ENCODE measurements around the gene GRM6.

- TF ChIP-seq EZH2 (IDR thresholded peaks at IDR 0.05; ENCODE audit: low read length): no peak
- TF ChIP-seq, protein P1, sequence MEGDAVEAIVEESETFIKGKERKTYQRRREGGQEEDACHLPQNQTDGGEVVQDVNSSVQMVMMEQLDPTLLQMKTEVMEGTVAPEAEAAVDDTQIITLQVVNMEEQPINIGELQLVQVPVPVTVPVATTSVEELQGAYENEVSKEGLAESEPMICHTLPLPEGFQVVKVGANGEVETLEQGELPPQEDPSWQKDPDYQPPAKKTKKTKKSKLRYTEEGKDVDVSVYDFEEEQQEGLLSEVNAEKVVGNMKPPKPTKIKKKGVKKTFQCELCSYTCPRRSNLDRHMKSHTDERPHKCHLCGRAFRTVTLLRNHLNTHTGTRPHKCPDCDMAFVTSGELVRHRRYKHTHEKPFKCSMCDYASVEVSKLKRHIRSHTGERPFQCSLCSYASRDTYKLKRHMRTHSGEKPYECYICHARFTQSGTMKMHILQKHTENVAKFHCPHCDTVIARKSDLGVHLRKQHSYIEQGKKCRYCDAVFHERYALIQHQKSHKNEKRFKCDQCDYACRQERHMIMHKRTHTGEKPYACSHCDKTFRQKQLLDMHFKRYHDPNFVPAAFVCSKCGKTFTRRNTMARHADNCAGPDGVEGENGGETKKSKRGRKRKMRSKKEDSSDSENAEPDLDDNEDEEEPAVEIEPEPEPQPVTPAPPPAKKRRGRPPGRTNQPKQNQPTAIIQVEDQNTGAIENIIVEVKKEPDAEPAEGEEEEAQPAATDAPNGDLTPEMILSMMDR (optimal IDR thresholded peaks at IDR 0.05 in 1 of 3, IDR thresholded peaks at IDR 0.05 in 1 of 3, conservative IDR thresholded peaks at IDR 0.05 in 1 of 3; ENCODE audit: extremely low read depth in 1 of 3, insufficient read depth in 2 of 3, low read length in 3 of 3): no peak
Observed at GRCh38 chr5:178997191-178997590, 2.1 kb upstream of the GRM6 start.
